IPS-18c (cell line): ENCODE data around the gene RAB11FIP4.

Source experiments
- H3K4me3 ChIP-seq: 2 replicates; pipeline ENCODE4 v1.7.0; 2013; ENCODE audit warnings: low read depth, mild to moderate bottlenecking, low read length, moderate library complexity; ENCODE audit not compliant: insufficient read depth
- H3K9me3 ChIP-seq: one replicate; pipeline ENCODE4 v1.6.1; 2013; ENCODE audit warnings: mild to moderate bottlenecking, low read length, moderate library complexity; ENCODE audit not compliant: control insufficient read depth, insufficient read depth

The RAB11FIP4 gene

DNA sequence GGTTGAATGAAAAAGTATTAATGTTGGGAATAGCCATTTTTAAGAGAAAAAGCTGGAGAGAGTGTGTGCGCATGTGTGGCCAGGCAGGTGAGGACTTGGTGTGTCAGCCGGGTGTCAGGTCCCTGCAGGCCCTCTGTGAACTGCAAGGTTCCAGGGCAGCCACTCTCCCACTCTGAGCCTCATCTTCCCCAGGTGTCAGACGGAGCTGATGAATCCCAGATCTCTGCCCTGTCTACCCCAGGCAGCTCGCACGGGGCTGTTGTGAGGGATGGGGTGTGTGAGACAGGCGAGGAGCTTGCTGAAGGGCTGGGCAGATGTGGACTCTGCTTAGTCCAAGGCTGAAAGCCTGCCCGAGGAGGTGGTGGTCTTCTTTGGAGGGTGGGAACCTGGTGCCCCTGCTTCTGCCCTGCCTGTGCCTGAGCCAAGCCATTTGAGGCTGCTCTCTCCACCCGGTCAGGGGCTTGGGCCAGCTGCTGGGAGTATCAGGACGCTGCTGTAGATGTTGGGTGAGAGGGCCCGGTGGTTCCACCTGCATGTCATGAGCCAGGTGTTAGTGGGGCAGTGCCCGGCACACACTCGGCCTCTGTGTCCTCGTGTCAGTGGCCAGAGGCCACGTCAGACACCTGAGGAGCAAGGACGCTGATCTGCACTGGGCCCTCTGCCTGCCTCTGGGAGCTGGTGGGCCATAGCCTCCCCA, 122.4 kb downstream of the RAB11FIP4 start:
- H3K9me3 ChIP-seq, result no peaks in the 10 kb centered on the region
- no peak overlapping the region for H3K4me3 ChIP-seq

DNA sequence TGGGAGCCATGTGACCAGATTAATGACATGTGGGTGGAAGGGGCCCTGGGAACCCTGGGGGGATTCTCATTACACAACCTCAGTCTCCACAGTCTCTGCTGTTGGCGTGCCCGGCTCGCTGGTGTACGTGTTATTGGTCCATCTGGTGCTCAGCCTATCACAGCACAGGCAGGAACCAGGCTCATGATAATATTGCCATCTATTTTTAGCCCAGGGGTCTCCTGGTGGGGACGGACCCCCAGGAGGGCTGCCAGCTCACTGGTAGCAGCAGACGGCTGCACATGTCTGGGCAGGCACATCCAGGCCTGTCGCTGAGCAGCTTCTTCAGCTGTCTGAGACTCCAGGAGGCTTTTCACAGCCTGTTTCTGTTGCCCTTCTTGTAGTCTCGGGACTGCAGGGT, 123.8 kb downstream of the RAB11FIP4 start:
- H3K9me3 ChIP-seq, result no peaks in the 10 kb centered on the region
- H3K4me3 ChIP-seq, result no peak overlapping the region

DNA sequence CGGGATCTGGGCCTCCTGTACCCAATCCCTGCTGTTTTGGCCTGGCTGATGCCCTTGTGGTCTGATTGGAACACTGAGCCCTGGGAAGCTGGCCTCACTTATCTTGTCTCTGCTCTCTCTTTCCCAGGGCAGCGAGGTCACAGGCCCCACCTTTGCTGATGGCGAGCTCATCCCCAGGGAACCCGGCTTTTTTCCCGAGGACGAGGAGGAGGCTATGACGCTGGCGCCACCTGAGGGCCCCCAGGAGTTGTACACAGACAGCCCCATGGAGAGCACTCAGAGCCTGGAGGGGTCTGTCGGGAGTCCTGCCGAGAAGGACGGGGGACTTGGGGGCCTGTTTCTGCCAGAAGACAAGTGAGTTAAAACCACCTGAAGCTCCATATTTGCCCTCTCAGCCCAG, 126.0 kb downstream of the RAB11FIP4 start:
- H3K4me3 ChIP-seq, result no peak overlapping the region
- no peaks in the 10 kb centered on the region for H3K9me3 ChIP-seq

DNA sequence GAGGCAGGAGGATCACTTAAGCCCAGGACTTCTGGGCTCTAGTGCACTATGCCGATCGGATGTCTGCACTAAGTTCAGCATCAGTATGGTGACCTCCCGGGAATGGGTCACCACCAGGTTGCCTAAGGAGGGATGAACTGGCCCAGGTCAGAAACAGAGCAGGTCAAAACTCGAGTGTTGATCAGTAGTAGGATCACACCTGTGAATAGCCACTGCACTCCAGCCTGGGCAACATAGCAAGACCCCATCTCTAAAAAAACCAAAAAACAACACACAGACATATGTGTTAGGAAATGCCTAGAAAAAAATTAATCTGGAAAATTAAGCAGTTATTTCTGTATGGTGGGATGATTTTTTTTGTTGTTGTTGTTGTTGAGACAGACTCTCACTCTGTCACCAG, 127.0 kb downstream of the RAB11FIP4 start:
- Histone ChIP-seq H3K4me3 (no peak overlapping the region), H3K9me3 (no peaks in the 10 kb centered on the region)

- H3K9me3 ChIP-seq, result no peaks in the 10 kb centered on the region
Observed at GRCh38 chr17:31521632-31522283, 130.3 kb downstream of the RAB11FIP4 start.

DNA sequence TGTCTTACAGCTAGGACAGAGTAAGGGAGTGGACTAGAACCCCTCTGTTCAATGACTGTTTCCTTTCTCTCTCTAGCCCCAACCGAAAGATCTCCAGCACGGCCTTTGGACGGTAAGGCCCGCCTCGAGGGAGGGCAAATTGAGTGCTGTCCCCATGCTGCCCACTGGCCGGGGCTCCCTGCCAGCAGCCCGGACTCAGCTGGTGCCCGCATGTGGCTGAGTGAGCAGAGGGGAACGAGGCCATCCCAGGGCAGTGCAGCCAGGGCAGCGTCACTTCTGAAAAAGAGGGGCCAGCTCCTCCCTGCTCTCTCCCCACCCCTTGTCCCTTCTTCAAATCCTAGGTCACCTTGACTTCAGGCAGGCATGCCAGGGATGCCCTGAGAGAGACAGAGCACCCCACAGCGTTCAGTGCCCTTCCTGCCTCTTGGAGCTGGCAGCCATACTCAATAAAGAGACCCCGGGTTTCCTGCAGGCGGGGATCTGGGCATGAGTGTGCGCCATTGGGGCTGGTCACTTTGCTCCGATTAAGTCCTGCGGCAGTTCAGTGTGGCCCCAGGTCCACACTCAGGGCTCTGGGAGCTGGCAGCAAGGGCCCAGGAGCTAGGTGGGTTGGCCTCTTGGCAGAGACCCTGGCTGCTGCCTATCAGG, 130.9 kb downstream of the RAB11FIP4 start:
- H3K4me3 ChIP-seq, result no peak overlapping the region

More at GRCh38 chr17:31521632-31522283, 130.3 kb downstream of the RAB11FIP4 start:
- no peak overlapping the region for H3K4me3 ChIP-seq

GRCh38 chr17:31522987-31523495, 131.6 kb downstream of the RAB11FIP4 start:
- Histone ChIP-seq H3K9me3 (no peaks in the 10 kb centered on the region), H3K4me3 (no peak overlapping the region)

More for the DNA sequence above, 130.9 kb downstream of the RAB11FIP4 start:
- no peaks in the 10 kb centered on the region for H3K9me3 ChIP-seq

DNA sequence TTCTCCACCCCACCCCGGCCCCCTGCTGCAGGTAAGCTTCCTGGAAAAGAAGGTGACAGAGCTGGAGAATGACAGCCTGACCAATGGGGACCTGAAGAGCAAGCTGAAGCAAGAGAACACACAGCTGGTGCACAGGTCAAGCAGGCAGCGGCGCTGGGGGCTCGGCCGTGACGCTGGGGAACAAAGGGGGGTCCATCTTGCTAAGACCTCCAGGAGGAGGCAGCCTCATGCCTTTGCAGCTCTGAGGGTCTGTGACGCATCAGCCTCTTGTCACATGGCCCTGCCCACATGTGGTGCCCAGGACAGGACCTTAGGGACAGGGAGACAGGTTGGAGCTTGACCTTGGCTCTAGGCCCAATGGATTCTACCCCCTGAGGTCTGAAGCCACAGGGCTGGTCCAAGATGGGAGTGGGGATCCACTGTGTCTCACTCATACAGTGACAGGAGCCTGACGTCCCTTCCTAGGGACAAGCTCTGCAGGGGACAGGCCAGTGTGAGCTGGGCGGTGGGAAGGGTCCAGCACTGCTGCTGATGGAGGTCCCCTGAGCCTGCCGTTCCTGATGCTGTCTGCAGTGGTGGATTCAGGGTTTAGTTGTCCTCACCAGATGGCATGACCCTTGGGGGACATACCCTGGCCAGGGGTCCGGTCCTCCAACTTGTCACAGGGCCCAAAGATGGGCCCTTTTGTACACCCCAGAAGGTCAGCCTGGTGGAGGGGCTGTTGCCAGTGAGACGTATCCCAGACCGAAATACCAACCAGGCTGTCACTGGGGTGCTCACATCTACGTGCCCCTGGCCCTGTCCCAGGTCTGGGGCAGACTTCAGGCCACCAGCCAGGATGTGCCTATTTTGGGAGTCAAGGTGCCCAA, 132.6 kb downstream of the RAB11FIP4 start:
- Histone ChIP-seq H3K4me3 (no peak overlapping the region), H3K9me3 (no peaks in the 10 kb centered on the region)

DNA sequence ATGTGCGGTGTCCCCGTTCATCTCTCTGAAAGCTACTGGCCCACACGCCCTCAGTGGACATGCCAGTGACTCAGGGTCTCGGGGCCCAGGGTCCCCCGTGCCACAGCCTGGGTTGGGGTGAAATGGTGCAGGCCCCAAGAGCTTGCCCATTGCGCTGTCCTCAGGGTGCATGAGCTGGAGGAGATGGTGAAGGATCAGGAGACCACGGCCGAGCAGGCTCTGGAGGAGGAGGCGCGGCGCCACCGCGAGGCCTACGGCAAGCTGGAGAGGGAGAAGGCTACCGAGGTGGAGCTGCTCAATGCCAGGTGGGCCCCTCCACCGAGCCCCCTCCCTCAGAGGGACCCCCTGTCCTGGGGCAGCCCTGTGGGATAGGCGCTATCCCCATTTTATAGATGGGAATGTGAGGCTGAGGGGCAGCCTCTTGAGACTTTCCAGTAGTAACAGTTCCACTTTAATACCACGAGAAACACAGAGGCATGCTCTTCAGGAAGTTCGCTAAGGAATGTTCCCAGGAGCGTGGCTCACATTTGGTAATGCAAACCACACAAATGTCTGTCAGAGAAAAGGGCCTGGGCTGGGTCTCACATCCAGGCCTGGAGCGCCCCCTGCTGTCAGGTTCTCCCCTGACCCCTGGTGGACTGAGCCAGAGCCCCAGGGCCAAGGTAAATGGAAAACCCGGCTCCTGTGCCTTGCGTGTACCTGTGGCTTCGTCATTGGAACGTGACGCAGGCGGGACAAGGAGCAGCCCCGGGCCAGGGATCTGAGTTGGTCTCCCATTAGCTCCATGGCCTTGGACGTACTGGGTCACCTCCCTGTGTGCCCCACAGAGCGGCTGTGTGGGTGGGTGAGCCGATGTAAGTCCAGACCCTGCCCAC, 133.7 kb downstream of the RAB11FIP4 start:
- Histone ChIP-seq H3K4me3 (no peak overlapping the region), H3K9me3 (no peaks in the 10 kb centered on the region)

DNA sequence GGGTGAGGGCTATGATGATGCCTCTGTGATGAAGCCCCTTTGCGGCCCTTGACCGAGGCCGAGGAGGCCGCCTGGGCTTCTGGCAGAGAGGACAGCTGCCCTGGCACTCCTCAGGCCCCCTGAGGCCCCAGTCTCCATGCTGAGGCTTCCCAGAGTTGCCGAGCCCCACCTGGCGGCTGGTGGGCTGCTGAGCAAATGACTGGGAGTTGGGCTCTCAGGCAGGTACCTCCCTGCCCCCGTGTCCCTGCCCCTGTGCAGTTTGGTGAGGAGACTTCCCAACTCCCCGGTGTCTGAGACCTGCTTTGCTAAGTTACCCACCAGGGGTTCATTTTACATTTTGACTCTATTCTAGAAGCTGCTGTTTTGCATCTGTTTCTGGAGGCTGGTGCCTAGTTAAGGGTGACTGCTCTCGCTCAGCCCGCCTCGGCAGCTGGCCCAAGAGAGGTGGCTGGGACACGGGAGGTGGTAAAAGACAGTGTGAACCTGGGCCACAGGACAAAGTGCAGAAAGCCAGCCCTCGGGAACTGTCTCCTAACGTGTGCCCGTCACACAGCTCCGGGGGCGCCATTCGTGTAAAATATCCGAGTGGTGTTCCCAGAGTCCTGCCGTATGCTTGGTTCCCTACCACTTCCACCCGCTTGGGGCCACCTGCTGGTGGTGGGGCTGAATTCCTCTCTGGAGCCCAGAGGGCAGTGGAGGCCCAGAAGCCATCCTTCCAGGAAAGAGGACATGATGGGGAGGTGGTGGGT, 134.5 kb downstream of the RAB11FIP4 start:
- no peaks in the 10 kb centered on the region for H3K9me3 ChIP-seq
- H3K4me3 ChIP-seq, result no peak overlapping the region

- Histone ChIP-seq H3K9me3 (no peaks in the 10 kb centered on the region), H3K4me3 (no peak overlapping the region)
Observed at GRCh38 chr17:31527606-31528005, 136.1 kb downstream of the RAB11FIP4 start.

GRCh38 chr17:31528291-31528874, 136.9 kb downstream of the RAB11FIP4 start:
- Histone ChIP-seq H3K9me3 (no peaks in the 10 kb centered on the region), H3K4me3 (no peak overlapping the region)

DNA sequence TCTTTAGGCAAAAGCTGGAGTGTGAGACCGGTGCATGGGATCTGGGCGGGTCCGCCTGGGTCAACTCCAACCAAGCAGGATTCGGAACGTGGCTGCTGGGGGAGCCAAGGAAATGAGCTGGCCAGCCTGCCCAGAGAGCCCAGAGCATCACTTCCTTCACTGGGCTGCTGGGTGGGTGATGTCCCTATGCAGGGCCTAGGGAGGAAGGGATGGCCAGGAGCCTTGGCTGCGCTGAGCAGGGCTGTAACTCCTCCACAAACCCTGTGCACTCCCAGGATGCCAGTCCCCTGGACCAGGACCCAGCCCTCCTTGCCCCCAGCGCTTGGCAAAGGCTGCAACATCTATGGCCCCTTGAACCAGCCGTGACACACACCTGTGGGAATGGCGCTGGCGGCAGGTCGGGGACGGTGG, 138.4 kb downstream of the RAB11FIP4 start:
- H3K4me3 ChIP-seq, result no peak overlapping the region
- H3K9me3 ChIP-seq, result no peaks in the 10 kb centered on the region

- H3K4me3 ChIP-seq, result no peak overlapping the region
- H3K9me3 ChIP-seq, result no peaks in the 10 kb centered on the region
Observed at GRCh38 chr17:31530391-31530985, 139.0 kb downstream of the RAB11FIP4 start.

DNA sequence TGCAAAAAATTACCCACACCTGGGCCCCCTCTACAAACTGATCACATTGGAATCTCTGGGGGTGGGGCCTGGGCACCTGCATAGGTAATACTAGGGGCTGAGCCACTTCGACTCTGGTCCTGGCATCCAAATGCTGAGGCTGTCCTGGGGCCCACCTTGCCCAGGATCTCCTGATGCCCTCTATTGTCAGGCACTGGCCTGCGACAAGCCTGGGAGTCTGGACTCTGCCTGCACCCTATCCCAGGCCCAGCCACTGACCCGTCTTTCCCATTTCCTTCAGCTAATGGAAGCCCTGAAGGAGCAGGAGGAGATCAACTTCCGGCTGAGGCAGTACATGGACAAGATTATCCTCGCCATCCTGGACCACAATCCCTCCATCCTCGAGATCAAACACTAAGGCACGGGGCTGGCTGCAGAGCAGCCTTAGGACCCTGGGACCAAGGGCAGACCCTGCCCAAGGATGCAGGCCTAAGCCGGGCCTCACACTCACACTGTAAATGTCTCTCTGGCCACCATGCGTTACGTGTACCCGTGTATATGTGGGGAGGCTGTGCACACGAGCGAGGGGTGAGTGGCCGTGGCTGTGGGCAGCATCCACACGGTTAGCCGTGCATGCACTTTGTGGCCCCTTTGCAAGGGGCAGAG, 140.0 kb downstream of the RAB11FIP4 start:
- H3K4me3 ChIP-seq, result no peak overlapping the region

More for the DNA sequence above, 140.0 kb downstream of the RAB11FIP4 start:
- H3K9me3 ChIP-seq, result no peaks in the 10 kb centered on the region
